NCI-H2081 treated with DMSO at 0.1 percent for 48 hours (cell line): Measurements from ENCODE around the gene ITPK1.
"Not testable (repeated sequence)": the region's sequence is repeated elsewhere in the genome, so short reads cannot be mapped to it uniquely, and the experiment has no call there.

Experiments
- DNase-seq: peaks from one replicate; lab custom pipeline; 2025; lab: John Stamatoyannopoulos, UW

The ITPK1 gene

DNA sequence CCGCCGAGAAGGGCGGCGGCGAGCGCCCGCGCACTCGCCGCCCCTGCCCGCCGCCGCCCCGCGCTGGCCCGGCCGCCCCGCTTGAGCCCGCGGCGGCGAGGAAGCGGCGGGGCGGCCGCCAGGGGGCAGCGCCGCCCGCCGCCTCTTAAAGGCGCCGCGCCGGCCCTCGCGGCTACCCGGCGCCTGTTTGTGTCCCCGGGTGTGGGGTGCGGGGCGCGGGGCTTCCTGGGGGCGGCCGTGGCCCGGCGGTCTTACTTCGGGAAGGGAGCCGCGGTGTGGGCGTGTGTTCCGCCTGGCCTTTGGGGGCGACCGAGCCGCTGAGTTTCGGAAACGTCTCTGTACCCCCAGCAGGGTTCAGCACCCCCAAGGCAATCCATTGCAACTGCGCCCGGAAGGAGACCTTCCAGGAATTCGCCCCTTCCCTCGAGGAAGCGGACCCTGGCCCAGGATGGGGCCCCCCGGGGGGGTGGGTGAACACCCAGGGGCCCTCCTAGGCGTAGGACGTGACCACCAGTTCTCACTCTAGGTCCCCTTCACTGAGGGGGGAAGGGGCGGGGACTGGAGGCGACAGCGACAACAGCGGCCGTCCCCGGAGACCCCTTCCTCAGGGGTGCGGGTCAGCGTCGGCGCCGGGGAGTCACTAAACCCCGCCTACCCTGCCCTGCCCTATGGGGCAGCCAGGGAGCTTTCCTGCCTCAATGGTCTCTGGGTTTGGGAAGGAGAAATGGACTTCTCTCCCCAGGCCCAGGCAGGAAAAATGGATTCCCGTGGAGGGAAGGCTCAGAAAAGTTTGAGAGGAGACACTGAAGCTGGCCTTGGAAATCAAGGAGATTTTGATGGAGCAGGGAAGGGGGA lies at the start of gene ITPK1:
Gene ITPK1, minus strand, starts transcription at position 105 of the 855 bp plus-strand sequence. CDS start 762 bp downstream, outside the sequence.
- no peak for DNase-seq

DNA sequence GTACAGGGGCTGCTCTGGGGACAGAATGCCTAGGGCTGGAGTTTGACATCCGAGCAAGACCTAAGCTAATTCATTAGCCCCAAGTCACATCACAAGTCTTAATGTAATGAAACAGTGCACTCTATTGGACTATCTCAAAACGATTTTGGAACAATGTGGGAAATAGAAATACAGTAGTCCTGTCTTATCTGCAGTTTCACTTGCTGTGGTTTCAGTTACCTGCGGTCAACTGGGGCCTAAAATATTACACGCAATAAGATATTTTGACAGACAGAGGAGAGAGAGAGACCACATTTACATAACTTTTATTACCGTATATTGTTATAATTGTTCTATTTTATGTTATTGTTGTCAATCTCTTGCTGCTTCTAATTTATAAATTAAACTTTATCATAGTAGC lies 47.8 kb upstream of the ITPK1 start:
- DNase-seq, result no peak

DNA sequence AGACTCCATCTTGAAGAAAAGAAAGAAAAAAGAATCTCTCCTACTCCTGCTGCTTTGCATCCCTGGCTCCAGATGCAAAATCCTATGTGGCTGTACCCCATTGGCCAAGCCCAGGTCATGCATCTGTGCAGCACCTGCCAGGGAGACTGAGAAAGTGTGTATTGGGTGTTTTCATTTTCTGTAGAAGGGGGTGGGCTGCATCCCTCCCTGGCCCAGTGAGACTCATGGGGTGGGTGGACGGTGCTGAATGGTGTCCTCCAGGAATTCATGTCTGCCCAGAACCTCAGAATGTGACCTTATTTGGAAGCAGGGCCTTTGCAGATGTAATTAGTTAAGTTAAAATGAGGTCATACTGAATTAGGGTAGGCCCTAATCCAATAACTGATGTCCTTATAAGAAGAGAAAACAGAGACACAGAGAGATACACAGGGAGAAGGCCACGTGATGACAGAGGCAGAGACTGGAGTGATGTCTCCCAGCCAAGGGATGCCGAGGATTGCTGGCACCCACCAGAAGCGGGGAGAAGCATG lies 45.8 kb upstream of the ITPK1 start:
- no peak for DNase-seq

DNA sequence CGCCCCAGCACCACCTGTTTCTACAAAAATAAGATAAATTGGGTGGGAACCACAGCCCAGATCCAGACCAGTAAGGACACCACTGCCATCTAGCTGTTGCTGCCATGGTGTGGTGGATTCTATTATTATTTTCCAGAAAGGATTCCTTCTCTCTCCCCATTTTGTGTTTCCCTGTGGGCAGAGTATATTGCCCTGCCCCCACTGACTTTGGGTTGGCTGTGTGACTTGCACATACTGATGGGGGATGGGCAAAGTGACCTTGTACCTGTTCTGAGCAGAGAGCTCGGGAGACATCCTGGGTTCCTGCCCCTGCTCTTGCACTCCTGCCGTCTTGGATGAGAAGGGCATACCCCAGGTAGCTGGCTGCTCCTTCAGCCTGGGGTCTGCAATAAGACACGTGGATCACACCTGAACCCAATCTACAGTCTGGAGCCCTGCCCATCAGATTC lies 44.7 kb upstream of the ITPK1 start:
- no peak for DNase-seq

DNA sequence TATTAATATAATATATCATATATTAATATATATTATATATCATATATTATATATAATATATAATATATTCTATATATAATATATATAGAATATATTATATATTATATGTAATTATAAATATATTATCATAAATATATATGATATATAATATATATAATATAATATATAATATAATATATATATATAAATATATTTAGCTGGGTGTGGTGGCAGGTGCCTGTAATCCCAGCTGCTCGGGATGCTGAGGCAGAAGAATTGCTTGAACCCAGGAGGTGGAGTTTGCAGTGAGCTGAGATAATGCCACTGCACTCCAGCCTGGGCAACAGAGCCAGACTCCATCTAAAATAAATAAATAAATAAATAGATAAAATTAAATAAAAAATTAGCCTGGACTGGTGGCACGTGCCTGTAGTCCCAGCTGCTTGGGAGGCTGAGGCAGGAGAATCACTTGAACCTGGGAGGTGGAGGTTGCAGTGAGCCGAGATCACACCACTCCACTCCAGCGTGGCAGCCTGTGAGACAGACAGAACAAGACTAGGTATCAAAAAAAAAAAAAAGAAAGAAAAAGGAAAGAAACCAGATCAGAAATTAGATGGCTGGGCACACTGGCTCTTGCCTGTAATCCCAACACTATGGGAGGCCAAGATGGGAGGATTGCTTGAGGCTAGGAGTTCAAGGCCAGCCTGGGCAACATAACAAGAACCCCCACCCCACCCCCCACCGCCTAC lies 44.1 kb upstream of the ITPK1 start:
- DNase-seq, result not testable (repeated sequence)

DNA sequence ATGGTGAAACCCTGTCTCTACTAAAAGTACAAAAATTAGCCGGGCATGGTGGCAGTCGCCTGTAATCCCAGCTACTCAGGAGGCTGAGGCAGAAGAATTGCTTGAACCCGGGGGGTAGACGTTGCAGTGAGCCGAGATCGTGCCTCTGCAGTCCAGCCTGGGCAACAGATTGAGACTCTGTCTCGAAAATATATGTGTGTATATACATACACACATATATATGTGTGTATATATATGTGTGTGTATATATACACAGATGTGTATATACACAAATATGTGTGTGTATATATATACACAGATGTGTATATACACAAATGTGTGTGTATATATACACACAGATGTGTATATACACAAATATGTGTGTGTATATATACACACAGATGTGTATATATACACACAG lies 42.6 kb upstream of the ITPK1 start:
- DNase-seq, result not testable (repeated sequence)

DNA sequence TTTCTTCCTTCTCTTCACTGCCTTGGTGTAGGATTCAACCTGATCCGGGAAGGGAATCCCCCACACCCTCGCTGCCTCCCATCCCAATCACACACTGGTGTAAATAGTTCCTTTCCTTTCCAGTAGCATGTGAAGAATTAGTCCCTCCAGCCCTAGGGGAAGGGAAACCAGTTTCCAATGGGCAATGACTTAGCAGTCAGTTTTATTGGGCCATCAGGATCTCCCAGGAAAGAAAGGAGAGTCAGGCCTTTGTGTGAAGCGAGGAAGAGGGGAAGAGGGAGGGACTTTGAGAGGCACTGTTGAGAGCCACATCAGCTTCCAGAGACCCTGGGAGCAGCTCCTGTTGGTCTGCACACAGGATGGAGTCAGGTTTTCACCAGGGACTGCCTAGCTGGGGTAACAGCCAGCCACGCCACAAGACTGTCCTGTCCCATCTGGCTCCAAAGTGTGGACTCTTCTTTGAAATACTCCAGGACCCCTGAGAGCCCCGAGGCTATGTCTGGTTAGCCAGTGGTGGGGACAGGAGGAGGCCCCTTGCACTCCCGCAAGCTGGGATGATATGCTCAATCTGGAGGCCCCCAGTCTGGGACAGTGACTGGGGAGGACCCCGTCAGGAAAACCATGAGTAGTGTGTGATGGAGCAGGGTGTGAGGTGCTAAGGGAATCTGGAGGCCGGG lies 41.1 kb upstream of the ITPK1 start:
- DNase-seq, result no peak

DNA sequence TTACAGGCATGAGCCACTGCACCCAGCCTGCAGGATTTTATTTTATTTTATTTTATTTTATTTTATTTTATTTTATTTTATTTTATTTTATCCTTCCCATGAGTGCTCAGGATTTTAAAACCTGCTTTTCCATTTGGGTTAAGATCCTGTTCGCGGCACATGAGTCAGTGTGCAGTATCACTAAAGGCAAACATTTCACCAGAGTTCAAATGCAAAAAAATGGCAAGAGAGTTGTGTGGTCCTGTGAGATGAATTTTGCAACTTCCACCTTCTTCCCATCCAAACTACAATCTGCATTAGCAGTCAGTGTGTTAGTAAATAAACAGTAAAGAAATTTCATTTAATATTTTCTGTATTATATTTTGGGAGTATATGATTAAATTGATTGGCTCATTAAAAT lies 39.9 kb upstream of the ITPK1 start:
- no peak for DNase-seq

DNA sequence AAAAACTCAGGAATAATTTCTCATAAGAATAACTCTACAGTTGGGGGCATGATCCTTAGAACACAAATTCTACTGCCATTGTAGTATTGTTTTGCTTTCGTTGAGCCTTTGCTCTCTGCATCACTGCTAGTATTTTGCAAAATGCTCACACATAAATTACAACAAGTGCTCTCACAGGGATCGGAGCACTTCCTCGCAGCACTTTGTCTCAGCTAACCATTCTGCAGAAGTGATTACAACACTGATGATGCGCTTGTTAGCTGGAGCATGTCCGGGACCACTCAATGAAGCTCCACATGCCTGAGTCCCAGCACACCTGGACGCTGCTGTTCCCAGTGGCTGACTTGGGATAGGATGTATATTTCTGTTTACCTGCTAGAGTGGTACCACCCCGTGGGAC lies 37.4 kb upstream of the ITPK1 start:
- no peak for DNase-seq

DNA sequence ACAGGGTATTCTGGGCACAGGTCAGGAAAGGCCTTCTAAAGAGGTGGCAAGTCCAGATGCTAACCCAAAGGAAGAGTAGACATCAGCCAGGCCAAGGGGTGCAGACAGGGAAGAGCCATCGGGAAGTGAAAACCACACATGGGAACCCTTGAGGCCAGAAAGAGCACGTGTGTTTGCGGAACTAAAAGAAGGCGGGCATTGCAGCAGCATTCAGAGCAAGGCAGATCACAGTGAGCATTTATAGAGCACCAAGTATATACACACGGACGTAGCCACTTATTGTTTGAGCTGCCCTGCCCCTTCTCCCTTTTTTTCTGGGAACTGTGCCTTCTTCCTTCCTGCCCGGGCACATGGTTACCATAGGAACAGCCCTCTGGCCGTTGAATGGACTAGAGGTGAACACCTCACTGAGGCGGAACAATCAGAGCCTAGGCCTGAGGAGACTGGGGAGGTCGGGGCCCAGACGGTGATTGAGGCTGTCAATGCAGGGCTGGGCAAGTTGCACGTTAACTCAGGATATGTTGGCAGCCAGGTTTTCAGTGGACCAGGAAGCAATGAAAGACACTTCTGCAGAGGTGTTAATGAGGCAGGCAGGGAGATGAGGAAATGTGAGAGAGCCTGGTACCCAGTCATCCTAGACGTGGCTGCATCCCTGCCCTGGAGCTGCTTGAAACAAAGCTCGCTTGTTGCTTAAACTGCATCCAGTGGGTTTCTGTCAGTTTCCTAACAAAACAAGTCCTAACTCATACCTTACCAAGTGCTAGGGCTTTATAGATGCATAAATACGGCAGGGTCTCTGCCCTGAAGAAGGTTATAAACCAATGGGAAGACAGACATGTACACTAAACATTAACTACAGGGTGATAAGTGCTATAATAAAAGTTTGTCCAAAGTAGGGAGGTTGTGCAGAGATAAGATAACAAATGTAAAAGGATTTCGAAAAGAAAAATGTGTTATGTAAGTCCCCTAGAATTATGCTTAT lies 34.8 kb upstream of the ITPK1 start:
- DNase-seq, result no peak

DNA sequence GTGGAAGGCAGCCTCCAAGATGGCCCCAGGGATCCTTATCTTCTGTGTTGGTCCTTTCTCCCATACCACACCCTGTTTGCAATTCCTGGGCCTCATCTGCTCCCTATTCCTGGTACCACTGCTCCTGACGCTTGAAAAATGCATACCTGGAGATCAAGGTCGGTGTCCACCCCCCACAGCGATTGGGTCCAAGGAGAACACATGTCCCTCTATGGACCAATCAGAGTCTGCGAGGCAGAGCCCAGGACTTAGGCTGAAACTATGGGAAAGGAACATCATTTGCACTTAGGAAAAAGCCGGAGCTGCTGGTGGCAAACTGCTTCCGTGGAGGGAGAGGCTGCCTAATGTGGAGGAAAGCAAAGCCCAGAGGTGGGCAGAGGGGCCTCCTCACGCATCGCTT lies 33.3 kb upstream of the ITPK1 start:
- no peak for DNase-seq

DNA sequence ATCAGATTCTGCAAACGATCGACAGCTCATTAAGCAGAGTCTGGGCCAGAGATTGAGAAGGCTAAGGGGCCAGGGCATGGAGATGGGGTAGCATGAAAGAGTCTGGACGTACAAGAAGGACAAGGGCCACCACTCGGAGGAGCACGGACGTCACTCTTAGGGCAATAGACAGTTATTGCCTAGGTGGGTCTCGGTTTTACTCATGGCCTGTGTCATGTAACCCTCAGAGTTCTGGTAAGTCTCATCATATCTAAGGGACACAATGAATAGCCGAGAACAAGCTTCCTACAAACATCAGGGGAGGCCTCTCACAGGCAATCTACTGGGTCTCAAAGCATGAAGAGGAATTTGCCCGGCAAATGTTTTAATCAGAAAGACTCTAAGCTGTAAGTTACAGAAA lies 30.4 kb upstream of the ITPK1 start:
- no peak for DNase-seq

DNA sequence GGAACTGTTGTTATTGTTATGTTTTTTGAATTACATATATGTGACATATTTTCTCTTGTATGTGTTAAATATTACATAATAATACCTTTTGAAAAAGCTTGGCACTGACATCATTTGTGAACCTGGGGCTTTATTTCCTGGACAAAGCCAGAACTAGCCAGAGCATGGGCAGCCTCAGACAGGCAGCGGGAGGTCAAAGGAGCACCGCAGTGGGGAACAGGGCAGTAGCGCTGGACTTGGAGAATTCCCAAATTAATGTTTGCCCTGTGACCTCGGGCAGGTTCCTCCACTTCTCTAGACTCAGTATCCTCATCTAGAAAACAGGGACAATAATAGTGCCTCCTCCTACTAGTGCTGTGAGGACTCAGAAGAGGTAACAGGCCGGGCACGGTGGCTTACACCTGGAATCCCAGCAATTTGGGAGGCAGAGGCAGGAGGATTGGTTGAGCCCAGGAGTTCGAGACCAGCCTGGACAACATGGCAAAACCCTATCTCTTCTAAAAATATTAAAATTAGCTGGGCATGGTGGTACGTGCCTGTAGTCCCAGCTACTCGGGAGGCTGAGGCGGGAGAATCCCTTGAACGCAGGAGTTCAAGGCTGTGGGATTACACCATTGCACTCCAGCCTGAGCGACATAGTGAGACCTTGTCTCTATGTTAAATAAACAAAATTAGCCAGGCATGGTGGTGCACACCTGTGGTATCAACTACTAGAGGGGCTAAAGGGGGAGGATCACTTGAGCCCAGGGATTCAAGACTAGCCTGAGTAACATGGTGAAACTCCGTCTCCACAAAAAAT lies 27.3 kb upstream of the ITPK1 start:
- no peak for DNase-seq

DNA sequence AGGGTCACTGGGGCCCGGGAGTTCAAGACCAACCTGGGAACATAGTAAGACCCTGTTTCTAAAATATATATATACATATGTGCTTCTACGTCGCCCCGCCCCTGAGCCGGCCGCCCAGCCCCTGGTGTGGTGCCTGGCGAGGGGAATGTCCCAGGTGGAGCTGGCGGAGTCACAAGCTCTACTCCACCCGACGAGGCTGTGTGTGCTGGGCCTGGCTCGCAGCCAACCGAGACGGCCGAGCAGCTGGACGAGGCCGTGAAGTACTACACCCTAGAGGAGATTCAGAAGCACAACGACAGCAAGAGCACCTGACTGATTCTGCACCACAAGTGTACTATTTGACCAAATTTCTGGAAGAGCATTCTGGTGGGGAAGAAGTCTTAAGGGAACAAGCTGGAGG lies 22.1 kb upstream of the ITPK1 start:
- no peak for DNase-seq

DNA sequence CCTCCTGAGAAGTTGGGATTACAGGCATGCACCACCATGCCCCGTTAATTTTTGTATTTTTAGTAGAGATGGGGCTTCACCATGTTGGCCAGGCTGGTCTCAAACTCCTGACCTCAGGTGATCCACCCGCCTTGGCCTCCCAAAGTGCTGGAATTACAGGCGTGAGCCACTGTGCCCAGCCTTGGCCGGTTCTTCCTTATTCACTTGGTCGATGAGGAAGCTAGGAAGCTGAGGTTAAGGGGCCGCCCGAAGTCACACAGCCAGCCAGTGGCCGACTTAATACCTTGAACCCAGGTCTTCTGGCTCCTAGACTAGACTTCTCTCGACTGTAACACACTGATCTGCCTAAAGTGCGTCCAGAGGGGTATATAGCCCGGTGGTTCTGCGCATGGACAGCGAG lies 20.8 kb upstream of the ITPK1 start:
- DNase-seq, result not testable (repeated sequence)

DNA sequence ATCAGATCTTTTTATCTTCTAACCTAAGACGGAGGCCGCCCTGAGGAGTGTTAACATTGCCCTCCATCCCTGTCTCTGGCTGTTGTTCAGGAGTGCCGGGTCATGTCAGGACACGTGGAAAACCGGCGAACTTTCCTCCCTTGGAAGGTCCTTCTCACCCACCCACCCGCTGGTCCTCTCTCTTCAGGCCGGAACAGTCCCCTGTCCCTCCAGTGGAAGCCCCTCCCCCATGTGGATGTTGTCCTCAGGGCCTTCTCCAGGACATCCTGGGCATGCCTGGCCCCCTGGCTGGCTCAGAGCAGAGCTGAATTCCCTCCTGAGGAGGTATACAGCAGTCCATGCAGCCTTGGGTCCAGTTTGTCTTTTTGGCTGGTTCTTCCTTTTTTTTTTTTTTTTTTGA lies 20.3 kb upstream of the ITPK1 start:
- no peak for DNase-seq

DNA sequence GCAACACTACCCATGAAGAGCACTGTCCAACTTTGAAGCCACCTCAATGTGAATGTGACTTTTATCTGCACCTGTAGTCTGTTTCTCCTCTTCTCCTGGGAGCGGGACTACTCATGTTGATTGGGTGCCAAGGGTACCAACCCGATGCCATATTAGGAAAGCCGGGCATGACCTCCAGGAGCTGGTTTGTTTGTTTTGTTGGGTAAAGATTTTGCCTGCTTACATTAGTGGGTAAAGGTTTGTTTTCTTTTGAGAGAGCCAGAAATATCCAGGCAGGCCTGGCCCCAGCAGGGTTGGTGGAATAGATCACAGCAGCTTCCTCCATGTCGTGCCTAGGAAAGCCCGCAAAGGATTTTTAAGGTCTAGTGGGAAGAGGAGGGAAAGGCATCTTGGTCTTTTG lies 19.7 kb upstream of the ITPK1 start:
- DNase-seq, result no peak

DNA sequence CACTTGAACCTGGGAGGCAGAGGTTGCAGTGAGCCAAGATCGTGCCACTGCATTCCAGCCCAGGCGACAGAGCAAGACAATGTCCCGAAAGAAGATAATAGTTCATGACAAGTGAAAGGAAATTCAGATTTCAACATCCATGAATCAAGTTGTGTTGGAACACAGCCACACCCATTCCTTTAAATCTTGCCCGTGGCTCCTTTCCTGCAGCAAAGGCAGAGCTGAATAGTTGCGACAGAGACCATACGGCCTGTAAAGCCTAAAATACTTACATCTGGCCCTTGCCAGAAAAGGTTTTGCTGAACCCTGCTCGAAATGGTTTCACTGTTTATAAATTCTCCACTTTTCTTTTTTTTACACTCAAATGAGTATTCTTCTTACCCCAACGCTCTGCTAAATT lies 17.7 kb upstream of the ITPK1 start:
- no peak for DNase-seq

DNA sequence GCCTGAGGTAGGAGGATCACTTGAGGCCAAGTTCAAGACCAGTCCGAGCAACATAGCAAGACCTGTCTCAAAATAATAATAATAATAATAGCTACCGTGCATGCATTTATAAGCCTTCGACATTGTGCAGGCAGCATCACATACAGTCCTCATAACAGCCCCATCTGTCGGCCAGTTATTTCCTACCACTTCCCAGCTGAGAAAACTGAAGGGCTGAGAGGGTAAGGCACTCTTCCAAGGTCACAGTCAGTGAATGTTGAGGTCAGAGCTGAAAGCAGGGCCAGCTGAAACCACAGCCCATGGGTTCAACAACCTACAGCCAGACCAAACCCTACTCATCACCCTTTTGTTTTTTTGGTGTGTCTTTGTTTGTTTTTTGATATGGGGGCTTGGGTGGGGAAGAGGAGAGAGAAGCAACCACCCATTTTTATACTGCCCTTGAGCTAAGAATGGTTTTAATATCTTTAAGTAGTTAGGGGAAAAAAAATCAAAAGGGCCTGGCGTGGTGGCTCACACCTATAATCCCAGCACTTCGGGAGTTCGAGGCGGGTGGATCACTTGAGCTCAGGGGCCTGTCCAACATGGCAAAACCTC lies 16.8 kb upstream of the ITPK1 start:
- DNase-seq, result no peak

DNA sequence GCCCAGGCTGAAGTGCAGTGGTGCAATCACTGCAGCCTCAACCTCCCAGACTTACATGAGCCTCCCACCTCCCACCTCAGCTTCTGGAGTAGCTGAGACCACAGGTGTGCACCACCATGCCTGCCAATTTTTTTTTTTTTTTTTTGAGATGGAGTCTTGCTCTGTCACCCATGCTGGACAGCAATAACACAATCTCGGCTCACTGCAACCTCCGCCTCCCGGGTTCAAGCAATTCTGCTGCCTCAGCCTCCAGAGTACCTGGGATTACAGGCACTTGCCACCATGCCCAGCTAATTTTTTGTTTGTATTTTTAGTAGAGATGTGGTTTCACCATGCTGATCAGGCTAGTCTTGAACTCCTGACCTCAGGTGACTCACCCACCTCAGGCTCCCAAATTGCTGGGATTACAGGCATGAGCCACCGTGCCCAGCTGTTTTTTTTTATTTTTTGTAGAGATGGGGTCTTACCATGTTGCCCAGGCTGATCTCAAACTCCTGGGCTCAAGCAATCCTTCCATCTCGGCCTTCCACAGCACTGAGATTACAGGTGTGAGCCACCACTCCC lies 15.6 kb upstream of the ITPK1 start:
- DNase-seq, result not testable (repeated sequence)
